Bronchial epithelial cell (primary cell): ENCODE measurements around the gene TM4SF18. TPM values are rescaled to one million over a fixed set of nuclear protein-coding genes. Genes with fewer than 3 reads are reported as not detected.
A peak's percentile ranks its signal among the peaks of the same experiment; 100 is the strongest.

Experiments
- DNase-seq: peaks from one replicate; pipeline ENCODE4 v3.0.0-alpha.2; 2010; ENCODE audit warnings: low read depth
- FAIRE-seq: peaks from 2 replicates; lab custom pipeline; 2011; peaks lifted over from hg19 to GRCh38; lab: Jason Lieb, UNC
- H3K27me3 ChIP-seq: 2 replicates; pipeline ENCODE4 v1.5.1; 2011; ENCODE audit warnings: low read length; ENCODE audit not compliant: control insufficient read depth, insufficient read depth
- H3K36me3 ChIP-seq: 2 replicates; pipeline ENCODE4 v1.5.1; 2011; ENCODE audit warnings: low read length; ENCODE audit not compliant: control insufficient read depth, insufficient read depth
- H3K4me3 ChIP-seq: 2 replicates; pipeline ENCODE4 v1.5.1; 2011; ENCODE audit warnings: mild to moderate bottlenecking, low read depth, low read length, control low read depth
- CTCF ChIP-seq: IDR thresholded peaks from 2 replicates; pipeline ENCODE4 v1.5.1; 2011; ENCODE audit warnings: mild to moderate bottlenecking, moderate library complexity, low read length, control low read depth, inconsistent platforms; ENCODE audit not compliant: insufficient read depth, severe bottlenecking
- total RNA-seq: library from RNA; depleted of rRNA; stranded (reverse); fragments of >200 nt; gene quantifications from 2 replicates; pipeline ENCODE4 v1.2.1, GENCODE V29; 2014

TM4SF18 gene
- total RNA-seq, 1 donor from 2014 or later = not detected

- no peak for FAIRE-seq
- DNase-seq = no peak
- Histone ChIP-seq H3K36me3 (no peaks in the 10 kb centered on the region), H3K4me3 (no peak overlapping the region), H3K27me3 (no peaks in the 10 kb centered on the region)
- TF ChIP-seq CTCF = no peak
Measured at GRCh38 chr3:149353581-149354184, 20.2 kb upstream of the TM4SF18 start.

- no peaks in the 10 kb centered on the region for H3K36me3 ChIP-seq
- H3K4me3 ChIP-seq = no peak overlapping the region
- H3K27me3 ChIP-seq = no peaks in the 10 kb centered on the region
- FAIRE-seq (no peak), DNase-seq (peak; percentile 64)
- peak; percentile 89 for TF ChIP-seq CTCF
Measured at GRCh38 chr3:149352556-149352955, 19.1 kb upstream of the TM4SF18 start.

GRCh38 chr3:149343951-149344350, 10.5 kb upstream of the TM4SF18 start:
- H3K36me3 ChIP-seq = no peaks in the 10 kb centered on the region
- DNase-seq = peak; percentile 33
- FAIRE-seq = no peak

GRCh38 chr3:149342413-149343380, 9.3 kb upstream of the TM4SF18 start:
- TF ChIP-seq CTCF = no peak
- no peak for FAIRE-seq
- peak; percentile 88 for DNase-seq
- H3K4me3 ChIP-seq = no peak overlapping the region
- H3K36me3 ChIP-seq = no peaks in the 10 kb centered on the region
- no peaks in the 10 kb centered on the region for H3K27me3 ChIP-seq

More at GRCh38 chr3:149343951-149344350, 10.5 kb upstream of the TM4SF18 start:
- no peak for TF ChIP-seq CTCF
- Histone ChIP-seq H3K4me3 (no peak overlapping the region), H3K27me3 (no peaks in the 10 kb centered on the region)

GRCh38 chr3:149340310-149340933, 7.0 kb upstream of the TM4SF18 start:
- DNase-seq (peak; percentile 72), FAIRE-seq (no peak)
- H3K36me3 ChIP-seq = no peaks in the 10 kb centered on the region
- H3K27me3 ChIP-seq = no peaks in the 10 kb centered on the region
- no peak overlapping the region for H3K4me3 ChIP-seq
- TF ChIP-seq CTCF = no peak
